Epidermal melanocyte (primary cell): ENCODE data around the gene ZNF384.

Experiments
- DNase-seq: peaks from one replicate; pipeline ENCODE4 v3.0.0; 2011; ENCODE audit warnings: low spot score; ENCODE audit not compliant: insufficient read length

ZNF384 gene

DNA sequence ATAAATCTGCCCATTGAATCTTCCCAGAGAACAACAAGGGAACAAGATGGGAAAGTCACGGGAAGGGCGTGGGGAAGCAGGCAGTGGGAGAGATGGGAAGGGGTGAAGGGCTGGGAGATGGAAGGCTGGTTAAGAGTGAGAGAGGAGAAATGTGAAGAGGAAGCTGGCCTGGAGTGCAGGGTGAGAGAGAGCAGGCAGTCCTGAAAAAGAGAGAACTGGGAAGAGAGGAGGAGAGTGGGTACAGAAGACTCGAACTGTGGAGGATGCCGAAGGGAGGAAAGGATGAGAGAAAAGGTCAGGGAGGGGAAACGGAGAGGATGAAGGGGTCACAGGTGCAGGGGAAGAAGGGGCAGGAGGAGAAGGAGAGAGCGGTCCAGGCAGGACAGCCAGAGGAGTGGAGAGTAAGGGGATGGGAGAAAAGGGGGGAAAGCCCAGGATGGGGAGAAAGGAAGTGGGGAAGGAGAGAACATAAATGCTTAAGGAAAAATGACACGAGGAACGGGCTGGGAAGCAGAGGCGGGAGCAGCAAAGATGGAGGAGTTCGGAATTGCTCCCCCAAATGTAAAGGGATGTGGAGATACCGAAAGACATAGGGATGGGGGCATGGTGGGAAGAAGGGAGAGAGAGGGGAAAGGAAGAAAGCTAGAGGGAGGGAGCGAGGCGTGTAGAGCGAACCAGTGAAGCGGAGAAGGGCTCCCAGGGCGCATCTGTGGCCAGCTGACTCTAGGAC lies 10.2 kb upstream of the ZNF384 start:
- no peak for DNase-seq

DNA sequence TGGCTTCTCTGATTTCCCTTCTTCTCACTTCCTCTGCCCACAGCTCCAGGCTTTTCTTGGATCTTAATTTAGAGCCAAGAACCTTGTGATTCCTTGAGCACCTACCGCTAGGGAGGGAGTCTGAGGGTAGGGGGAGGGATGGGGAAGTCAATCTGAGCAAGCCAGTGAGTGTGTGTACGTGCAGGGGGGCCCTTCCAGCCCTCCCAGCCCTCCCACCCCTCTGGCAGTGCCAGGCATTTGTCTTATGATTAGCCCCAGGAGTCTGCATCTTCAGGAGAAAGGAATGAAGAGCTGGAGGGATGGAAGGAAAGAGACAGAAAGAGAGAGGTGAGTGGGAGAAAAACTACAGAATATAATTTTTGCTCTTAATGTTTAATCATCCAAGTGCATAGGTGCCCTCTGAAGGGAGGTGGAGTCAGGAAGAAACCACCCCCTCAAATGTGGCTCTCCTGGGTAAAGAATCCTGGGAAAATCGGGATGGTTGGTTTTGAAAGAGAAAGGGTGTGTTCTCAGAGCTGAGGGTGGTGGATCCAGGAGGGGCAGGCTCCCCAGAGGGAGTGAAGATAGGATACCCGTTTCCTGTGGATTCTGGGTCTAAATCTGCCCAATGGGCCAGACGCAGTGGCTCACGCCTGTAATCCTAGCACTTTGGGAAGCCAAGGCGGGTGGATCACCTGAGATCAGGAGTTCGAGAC lies 9.3 kb upstream of the ZNF384 start:
- DNase-seq = no peak

DNA sequence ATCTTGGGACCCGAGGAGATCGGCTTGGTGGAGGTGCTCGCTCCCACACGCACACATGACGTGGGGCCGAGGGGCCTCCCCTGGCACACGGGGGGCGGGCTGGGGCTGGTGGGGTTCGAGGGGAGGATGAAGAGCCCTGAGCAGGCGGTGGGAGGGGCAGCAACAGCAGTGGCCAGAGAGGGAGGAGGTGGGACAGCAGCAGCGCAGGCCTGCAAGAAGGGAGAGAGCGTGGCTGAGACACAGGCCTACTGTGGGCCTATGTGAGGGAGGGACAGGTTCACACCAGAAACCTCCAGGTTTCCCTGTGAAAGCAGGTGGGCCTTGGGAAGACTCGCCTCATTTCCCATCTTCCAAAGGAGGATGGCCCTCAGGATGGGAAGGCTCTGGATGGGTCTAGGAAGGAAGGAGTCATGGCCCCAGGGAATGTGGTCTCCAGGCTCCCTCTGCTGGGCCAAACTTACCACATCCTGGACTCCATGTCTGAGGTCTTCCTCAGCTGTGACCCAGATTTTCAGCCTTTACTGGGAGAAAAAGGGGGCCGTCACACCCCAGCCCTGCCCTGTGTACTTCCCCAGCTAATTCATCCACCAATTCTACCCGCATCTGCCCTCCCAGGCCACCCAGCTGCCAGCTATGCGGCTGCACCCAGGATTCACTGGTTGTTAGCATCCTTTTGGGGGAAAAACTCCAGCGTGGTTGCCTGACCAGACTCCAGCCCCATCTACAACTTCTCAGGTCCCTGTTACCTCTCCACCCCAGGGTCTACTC lies 8.6 kb upstream of the ZNF384 start:
- DNase-seq = peak; percentile 79

DNA sequence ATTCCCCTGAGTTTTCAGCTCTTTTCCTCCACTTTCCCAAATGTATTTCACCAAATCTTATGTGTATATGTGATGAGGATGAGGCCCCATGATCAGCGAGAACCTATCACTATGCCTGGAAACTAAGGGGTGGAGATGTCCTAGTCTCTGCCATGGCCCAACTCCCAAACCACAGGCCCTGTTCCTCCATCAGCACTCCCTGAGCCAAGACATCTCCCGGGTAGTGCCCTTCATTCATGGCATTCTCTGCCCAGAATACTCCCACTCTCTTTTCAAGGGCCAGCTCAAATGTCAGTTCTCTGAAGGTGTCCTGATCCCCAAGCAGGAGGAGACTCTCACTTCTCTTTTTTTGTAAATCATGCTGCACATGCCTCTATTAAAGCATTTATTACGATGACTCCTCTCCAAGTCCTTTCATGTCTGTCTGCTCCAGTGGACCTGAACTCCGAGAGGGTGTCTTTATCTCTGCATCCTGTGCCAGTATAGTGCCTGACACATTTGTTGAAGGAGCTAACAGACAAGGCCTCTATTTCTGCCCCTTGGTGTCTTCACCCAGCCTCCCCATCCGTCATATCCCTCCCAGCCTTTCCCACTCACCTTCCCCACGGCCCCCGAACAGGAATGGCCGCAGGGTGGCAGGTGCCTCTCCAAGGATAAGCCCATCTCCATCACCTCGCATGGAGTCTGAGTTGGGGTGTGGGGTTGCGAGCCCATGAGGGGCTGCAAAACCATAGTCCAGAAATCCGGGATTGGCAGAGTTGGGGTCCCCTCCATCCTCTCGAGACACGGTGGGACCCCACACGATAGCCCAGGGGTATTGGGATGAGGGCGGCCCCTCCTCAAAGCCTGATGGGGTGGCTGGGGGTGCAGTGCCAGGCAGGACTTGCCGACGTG lies 7.8 kb upstream of the ZNF384 start:
- DNase-seq = no peak

DNA sequence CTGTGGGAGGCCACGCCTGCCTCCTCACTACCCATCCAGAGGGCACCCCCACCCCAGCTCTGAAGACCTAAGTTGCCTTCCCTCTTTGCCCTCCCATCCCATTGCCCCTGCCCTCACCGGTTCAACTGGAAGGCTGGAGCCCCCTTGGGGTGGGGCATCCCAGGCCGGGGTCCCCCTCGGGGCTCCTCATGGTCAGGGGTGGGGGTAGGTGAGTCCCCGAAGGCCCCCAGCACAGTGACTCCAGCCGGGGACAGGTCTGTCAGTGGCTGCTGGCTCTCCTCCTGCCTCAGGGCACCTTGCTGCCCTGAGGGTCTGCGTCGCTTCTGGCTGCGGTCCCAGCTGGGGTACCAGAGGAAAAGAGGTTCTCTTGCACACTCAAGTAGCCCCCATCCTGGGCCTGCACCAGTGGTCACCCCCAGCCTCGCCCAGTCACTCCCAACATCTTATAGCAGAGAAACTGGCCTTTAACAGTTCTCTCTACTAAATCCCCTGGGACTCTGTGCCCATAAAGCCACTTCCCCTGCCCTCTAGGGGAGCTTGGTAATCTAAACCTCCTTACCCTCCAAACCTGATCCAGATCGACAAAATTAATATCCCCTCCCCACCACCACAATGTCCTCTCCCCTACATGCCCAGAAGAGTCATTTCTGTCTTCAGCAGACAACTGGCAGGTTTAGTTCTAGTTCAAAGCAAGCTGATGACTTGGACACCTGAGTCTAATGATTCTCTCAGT lies 6.3 kb upstream of the ZNF384 start:
- no peak for DNase-seq

DNA sequence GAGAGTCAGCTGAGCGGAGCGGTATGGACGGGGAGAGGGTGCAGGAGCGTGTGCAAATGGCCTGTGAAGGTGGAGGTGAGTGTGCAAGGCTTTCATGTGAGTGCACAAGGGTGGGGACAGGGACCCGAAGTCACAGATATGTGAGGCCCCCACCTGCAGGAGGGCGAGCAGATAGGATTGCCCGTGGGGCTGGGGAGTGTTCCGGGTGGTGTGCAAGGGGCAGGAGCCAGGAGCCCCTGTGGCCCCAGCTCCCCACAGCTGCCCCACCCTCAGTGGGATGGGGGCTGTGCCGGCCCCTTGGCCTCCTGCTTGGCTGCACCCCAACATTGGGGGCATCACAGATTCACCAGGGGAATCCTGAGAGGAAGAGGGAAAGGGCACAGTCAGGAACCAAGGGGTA lies 5.5 kb upstream of the ZNF384 start:
- DNase-seq = no peak

DNA sequence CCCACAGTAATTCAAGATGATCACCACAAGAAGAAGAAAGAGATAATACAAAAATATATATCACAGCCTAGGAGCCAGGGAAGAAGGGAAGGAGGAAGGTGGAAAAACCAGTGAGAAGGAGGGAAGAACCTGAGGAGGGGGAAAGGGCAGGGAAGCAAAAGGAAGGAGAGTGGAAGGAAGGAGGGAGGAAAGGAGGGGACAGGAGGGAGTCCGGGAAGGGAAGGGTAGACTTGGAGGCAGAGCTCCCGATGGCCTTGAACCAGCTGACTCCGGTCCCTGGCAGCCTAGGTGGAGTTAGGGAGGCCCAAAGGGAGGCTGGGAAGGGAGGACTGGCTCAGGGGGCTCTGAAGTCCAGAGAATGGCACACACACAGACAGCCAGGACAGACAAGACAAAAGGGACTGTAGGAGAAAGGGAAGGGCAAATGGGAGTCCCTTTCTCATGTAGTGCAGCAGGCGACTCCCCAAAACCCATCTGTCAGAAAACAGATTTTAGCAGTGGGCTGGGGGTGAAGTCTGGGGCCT lies 4.7 kb upstream of the ZNF384 start:
- DNase-seq = no peak

DNA sequence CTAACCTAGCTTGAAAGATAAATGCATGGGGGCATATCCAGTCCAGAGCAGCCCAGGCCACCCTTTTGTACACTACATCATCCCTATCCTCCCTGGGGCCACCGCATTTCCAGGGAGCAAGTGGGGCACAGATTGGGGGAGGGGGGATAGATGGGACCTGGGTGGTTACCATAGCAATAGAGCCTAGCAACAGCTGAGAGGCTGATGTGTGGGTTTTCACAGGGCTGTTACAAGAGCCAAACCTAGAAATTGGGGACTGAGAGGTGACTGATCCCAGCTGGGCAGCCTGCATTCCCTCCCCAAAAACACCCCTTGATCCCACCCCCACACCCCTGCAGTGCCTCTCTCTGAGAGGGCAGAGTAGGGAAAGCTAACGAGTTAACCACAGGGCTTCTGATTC lies 3.7 kb upstream of the ZNF384 start:
- no peak for DNase-seq

DNA sequence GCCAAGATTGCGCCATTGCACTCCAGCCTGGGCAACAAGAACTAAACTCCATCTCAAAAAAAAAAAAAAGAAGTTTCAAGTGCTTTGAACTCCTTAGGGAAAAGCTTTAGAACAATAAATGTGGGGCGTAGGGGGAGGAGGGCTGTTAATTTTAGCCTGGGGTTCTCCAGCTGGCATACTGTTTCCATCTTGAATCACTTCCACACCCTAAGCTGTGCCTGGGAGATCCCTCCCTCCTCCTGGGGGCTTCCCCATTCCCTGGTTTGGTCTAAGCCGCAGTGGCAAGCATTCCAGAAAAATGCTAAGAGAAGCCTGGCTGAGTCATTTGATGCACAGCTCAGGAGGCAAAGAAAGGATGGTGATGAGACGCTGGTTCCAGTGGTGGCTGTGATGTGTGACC lies 2.3 kb upstream of the ZNF384 start:
- DNase-seq = no peak

DNA sequence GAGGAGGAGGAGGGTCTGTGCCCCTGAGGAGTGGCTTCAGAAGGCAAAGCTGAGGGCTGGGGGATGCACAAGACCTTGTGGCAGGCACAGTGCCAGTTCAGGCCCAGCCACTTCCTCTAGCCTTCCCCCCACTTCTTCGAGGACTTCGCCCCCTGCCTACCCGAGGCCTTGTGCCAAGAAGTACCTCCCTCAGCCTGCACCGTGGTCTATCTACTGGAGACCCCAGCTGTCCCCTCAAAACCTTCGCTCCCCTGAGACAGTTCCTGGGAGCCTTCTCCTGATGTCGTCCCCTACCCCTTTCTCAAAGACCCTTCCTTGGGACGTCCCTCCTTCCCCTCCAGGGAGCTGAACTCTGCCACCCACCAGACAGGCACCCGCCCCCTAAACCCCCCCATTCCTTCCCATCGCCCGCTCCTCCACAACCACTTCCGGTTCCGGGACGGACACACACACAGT lies 604 bp downstream of the ZNF384 start:
- peak; percentile 70 for DNase-seq

DNA sequence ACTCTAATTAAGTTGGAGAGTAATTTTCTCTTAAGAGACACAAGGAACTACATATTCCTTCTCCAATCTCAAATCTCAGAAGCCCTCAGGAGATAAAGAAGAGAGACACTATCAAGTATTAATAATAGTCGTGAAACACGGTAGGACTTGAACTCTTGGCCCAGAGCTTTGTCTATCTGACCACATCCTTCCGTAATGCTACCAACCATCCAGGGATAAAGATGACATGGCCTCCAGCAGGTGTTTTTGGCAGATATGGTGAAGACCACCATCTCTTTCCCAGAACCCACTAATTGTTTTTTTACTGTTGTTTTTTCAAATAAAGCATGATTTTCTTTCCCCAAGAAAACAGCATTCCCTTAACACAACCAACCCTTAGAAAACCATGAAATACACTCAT lies 3.4 kb downstream of the ZNF384 start:
- DNase-seq = no peak

DNA sequence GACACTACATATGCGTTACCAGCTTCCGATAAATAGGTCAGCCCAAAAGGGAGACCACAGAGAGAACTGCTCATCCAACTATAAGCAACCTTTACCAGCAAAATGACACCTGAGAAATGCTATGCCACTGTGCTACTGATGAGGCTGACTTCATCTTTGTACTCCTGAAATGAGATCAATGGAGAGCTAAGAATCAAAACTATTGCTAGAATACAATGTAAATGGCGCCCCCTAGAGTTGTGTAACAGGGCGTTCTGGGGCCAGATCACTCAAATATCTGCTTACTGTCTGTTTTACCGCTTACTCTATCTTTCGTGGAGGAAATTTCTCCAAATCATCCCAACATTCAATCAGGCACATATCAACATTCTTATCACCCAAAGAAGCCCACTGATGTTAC lies 4.6 kb downstream of the ZNF384 start:
- no peak for DNase-seq

DNA sequence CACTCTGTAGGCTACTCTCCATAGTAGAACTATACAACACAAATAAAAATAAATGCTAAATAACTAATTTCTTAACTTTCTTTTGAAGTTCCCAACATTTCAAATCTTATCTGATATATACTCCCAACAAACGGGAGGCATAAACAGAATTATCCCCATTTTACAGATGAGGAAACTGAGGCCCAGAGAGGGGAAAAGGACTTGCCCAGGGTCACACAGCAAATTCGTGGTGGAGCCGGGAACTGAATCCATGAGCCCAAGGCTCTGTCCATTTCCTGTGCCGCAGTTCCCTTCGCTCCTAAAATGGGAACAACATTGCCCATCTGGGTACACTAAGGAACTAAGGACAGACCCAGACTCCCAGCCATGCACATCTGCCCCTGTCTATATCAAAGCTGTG lies 12.2 kb downstream of the ZNF384 start:
- DNase-seq = no peak

DNA sequence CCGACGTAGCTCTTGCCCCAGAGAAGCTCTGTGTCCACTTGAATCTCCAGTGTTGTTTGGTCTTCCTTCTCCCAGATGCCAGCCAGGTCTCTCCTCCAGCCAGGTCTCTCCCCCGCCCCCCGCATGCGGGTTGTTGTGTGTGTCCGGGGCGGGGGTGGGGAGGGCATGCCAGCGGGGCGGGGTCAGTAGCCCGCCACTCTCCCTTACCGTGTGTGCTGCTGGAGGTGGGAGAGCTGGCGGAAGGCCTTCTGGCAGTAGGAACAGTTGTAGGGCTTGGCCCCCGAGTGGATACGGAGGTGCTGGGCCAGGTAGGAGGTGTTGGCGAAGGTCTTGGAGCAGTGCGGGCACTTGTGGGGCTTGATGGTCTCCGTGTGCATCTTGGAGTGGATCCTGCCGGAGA lies 17.0 kb downstream of the ZNF384 start:
- DNase-seq = no peak

DNA sequence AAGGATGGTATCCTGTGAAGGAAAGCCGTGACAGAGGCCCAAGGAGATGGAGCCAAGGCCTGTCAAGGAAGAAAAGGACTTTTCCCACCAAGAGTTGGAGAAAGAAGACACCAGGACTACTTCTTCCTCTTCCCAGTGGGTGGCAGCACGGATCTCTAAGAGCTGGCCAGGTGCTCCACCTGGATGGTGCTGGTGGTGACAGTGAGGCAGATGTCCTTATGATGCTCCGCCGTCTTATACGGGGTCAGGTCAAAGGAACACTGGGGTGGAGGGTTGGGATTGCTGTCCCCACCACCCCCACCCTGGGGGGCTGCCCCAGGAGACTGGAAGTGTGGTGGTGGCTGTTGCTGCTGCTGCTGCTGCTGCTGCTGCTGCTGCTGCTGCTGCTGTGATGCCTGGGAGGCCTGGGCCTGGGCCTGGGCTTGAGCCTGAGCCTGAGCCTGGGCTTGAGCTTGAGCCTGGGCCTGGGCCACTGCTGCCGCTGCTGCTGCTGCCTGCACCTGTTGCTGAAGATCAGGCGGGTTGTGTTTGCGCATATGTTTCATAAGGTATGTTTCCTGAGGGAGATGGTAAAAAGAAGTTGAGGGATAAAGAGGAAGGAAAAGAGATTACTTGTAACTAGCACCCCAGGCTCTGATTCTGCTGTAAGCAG lies 21.5 kb downstream of the ZNF384 start:
- no peak for DNase-seq

DNA sequence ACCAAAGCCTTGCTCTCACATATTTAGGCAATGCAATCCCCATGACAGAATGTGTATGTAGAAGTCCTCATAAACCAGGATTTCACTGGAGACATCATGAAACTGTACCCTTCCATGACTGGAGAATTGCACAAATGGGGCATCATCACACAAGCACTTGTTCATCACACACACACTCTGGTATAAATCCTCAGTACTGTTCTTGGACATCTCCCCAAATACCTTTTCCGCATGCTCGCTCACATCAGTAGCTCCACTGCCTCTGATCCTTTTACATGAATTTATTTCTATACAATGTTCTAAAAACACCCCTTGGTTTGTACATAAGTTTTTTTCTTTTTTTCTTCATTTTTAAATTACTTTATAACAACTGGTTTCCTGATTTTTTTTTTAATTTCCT lies 23.0 kb downstream of the ZNF384 start:
- no peak for DNase-seq

DNA sequence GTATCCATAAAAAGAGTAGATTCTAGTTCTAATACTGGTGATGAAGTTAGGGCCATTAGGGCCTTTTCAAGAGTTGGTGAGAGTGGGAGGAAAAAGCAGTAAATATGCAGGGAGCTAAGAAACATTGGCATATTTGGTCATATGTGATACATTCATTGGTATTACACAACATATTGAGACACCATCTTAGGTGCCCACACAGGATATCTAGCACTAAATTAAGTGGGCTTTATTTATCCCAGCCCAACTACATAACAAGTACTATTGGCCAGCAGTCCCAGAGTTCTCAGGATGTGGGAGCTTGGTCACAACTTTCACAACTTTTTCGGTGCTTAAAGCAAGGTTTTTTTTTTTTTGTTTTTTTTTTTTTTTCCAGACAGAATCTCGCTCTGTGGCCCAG lies 24.3 kb downstream of the ZNF384 start:
- no peak for DNase-seq

DNA sequence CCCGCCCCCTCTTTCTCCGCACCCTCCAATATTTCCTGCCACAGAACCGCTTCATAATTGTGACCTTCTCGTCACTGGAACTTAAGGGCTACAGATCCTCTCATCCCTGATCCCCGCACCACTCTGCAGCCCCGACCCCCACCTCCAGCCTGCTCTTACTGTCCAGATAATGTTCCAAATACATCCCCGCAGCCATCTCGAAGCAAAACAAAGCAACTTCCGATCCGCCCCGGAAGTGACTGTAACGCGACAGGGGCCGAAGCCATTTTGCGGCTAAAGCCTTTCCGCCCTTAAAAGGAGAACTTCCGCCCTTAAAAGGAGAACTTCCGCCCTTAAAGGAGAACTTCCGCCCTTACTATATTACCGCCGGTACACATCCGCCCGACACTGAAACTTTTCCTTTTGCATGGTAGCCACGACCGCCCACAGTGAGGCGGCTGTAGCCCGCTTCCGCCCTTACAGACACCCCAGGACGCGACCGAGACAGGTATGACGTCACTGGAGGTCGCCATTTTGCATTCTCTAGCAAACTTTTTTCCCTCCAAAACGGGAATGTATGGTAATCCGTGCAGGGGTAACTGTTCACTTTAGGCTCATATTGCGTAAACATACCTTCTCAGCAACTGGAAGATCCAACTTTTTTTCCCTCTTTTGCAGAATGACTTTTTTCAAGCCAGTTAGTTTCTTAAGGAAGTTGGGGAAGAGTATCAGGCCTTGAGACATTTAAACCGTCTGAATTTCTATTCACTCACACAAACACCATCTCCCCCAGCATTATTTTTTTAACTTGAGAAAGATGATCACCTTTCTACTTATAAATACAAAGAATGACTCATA lies 26.1 kb downstream of the ZNF384 start, which contains the start of gene ING4:
Gene ING4 (minus strand): TSS at position 214 of the 837 bp plus-strand sequence. CDS start 18 bp downstream, at position 196.
- DNase-seq = peak; percentile 99

DNA sequence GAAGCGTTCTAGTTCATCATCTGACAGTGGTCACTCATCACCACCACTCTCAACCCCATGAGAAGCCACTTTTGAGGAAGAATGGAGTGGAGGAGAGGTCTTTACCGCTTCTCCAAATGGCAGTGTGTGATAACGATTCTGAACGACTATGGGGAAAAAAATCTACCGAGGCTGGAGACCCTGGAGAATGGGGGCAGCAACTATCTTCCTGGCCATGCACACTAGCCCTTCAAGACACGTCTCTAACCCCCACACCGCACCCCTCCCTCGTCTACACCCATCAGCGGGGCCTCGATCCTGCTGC lies 26.6 kb downstream of the ZNF384 start:
- peak; percentile 61 for DNase-seq
